ENCODE data around the gene CDKN2B-AS1.

Gene CDKN2B-AS1

DNA sequence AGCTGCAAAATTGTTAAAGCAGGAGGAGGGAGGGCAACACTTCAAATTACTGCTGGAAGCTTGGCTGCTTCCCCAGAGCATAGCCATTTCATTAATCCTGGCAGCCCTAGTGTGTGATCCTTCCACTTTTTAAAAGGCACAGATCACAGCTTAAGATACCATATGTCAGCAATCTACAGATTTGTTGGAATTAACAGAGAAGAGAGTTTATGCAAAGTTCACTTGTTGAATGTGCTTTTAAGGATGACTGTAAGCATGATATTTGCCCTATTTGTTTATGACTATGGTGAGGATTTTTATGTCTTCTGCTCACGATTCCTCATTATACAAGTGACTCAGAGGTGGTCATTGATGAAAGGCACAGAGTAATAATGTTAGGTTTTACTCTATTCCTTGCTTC is 170.6 kb downstream of the CDKN2B-AS1 start:
- Histone ChIP-seq H3K36me3 (ENCODE audit: control insufficient read depth, insufficient read depth, low read length) (no peaks in the 10 kb centered on the region), H3K9me3 (ENCODE audit: control insufficient read depth, insufficient read depth, low read length) (no peaks in the 10 kb centered on the region), H3K4me1 (ENCODE audit: control insufficient read depth, insufficient read depth, low read length) (no peaks in the 10 kb centered on the region), H3K9ac (ENCODE audit: low read depth, low read length) (no peak overlapping the region), H3K27me3 (ENCODE audit: control insufficient read depth, insufficient read depth, low read length) (no peaks in the 10 kb centered on the region), H3K4me3 (ENCODE audit: low read depth, low read length) (no peak overlapping the region)

DNA sequence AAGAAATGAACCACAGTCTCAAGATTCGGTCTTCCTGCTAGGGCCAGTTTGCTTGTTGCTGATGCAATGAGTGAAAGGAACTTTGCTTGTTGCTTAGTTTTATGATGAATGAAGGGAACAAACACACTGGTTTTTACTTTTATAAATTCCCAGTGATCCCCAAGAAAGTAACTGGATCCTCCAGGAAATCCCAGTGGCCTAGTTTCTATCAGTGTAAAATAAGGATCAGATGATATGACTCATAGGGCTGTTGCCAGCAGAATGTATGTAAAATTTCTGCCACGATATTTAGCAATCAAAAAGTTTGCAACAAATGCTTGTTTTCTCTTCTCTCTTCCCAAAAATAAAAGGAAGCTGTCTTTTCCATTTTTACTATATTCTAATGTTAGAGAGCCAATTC is 174.7 kb downstream of the CDKN2B-AS1 start:
- no peaks in the 10 kb centered on the region for H3K9me3 ChIP-seq (ENCODE audit: control insufficient read depth, insufficient read depth, low read length)
- H3K4me1 ChIP-seq (ENCODE audit: control insufficient read depth, insufficient read depth, low read length), result no peaks in the 10 kb centered on the region
- no peak overlapping the region for H3K9ac ChIP-seq (ENCODE audit: low read depth, low read length)
- H3K4me3 ChIP-seq (ENCODE audit: low read depth, low read length), result no peak overlapping the region
- H3K27me3 ChIP-seq (ENCODE audit: control insufficient read depth, insufficient read depth, low read length), result no peaks in the 10 kb centered on the region
- no peaks in the 10 kb centered on the region for H3K36me3 ChIP-seq (ENCODE audit: control insufficient read depth, insufficient read depth, low read length)

DNA sequence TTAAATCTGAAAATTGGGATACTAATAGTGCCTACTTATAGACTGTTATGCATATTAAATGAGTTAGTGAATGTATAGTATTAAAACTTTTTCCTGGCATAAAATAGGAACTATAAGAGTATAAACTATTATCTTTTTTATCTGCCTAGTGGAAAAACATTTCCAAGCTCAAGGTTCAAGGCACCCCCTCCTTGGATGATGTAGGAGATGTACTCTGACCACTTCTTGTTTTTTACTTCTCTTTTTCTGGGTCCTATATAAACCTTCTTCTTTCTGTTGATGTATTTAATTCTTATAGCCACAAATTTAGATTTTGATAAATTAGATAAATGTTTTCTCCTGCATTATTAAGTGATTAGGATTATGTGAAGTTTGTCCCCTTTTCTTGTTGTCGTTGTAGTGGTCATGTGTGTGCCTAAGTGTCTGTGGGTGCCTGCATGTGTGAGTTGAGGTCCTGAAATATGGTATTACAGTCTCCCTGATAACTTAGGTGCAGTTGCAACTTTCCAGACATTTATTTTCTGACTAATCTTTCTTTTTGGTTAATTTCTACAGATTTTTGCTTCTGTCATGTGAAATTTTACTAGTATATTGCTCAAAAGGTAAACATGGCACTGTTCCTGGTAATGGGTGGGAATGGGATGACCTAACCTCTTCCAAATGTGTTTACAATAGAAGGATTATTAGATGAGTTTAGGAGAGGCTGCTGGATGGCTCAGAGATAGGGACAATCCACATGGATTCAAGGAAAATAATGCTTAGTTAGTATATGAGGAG is 175.3 kb downstream of the CDKN2B-AS1 start:
- Histone ChIP-seq H3K4me3 (ENCODE audit: low read depth, low read length) (no peak overlapping the region), H3K27me3 (ENCODE audit: control insufficient read depth, insufficient read depth, low read length) (no peaks in the 10 kb centered on the region), H3K9ac (ENCODE audit: low read depth, low read length) (no peak overlapping the region), H3K9me3 (ENCODE audit: control insufficient read depth, insufficient read depth, low read length) (no peaks in the 10 kb centered on the region), H3K36me3 (ENCODE audit: control insufficient read depth, insufficient read depth, low read length) (no peaks in the 10 kb centered on the region), H3K4me1 (ENCODE audit: control insufficient read depth, insufficient read depth, low read length) (no peaks in the 10 kb centered on the region)
